HepG2 (cell line): ENCODE results near the gene COPS8. TPM values are rescaled to one million over a fixed set of nuclear protein-coding genes. Genes with fewer than 3 reads are reported as not detected.

Experiments used
- ATAC-seq: fragments of 200-7000 bp; cut with Tn5 transposase; 3 replicates; pipeline ENCODE4 v1.9.1; 2020; ENCODE audit warnings: mild to moderate bottlenecking, moderate library complexity
- BruUV-seq: library from RNA; stranded (reverse); fragments of 400-500 nt; replicated peaks from 2 replicates; lab custom pipeline; 2021; lab: Mats Ljungman, UMichigan
- CTCF ChIA-PET: fragments of 300-600 bp; formaldehyde crosslinking; extraction: SDS; loops from one replicate; lab custom pipeline; 2021; ENCODE audit warnings: low total read pairs, inconsistent platforms, low intra/inter-chr PET ratio; lab: Yijun Ruan, JAX
- POLR2A ChIA-PET: fragments of 350-600 bp; sonication (Branson Sonifier 250); formaldehyde crosslinking; loops from one replicate; lab custom pipeline; 2020; ENCODE audit warnings: antibody characterized with exemption, inconsistent platforms; lab: Yijun Ruan, JAX
- DNase-seq: peaks from one replicate; pipeline ENCODE4 v3.0.0-alpha.2; 2015; ENCODE audit warnings: low spot score
- FAIRE-seq: peaks from 3 replicates; lab custom pipeline; 2011; peaks lifted over from hg19 to GRCh38; lab: Jason Lieb, UNC
- H2AFZ ChIP-seq: one replicate; pipeline ENCODE4 v1.6.1; 2011; ENCODE audit warnings: low read length, inconsistent platforms
- H3K27ac ChIP-seq: fragments of 300-600 bp; 3 replicates; pipeline ENCODE4 v1.8.0; 2011; ENCODE audit warnings: mixed run types, mild to moderate bottlenecking, mixed read lengths, low read length, inconsistent platforms; ENCODE audit not compliant: insufficient read depth; ENCODE audit errors: extremely low read length
- H3K27me3 ChIP-seq, 2 experiments: fragments of 200-600 bp in 1 of 2; 2 replicates in 1 of 2; 3 replicates in 1 of 2; pipeline versions ENCODE4 v1.6.0 to v1.8.0; 2011; ENCODE audit warnings: low read length in 2 of 2, mild to moderate bottlenecking in 2 of 2, moderate library complexity in 2 of 2, inconsistent platforms in 1 of 2; ENCODE audit not compliant: insufficient read depth in 2 of 2, control insufficient read depth in 1 of 2
- H3K36me3 ChIP-seq, 2 experiments: fragments of 200-600 bp in 1 of 2; replicated peaks in 1 of 2; 2 replicates in 1 of 2; 3 replicates in 1 of 2; pipeline versions ENCODE4 v1.5.1 to v1.8.0; 2011; ENCODE audit warnings: low read length in 2 of 2, inconsistent platforms in 1 of 2; ENCODE audit not compliant: insufficient read depth in 2 of 2, control insufficient read depth in 1 of 2
- H3K4me1 ChIP-seq: 2 replicates; pipeline ENCODE4 v1.5.1; 2012; ENCODE audit warnings: low read length, inconsistent platforms; ENCODE audit not compliant: insufficient read depth
- H3K4me2 ChIP-seq: 2 replicates; pipeline ENCODE4 v1.6.0; 2011; ENCODE audit warnings: low read depth, low read length, inconsistent platforms
- H3K4me3 ChIP-seq, 3 experiments: fragments of 200-600 bp in 1 of 3; sonication (generic), shearing (Covaris generic) in 1 of 3; replicated peaks in 1 of 3; 2 replicates each; pipeline ENCODE4 v1.5.1; 2011 to 2016; ENCODE audit warnings: low read length in 3 of 3, inconsistent platforms in 2 of 3, low read depth in 2 of 3, mild to moderate bottlenecking in 2 of 3, control low read depth in 1 of 3, mixed read lengths in 1 of 3; ENCODE audit not compliant: insufficient read depth in 1 of 3
- H3K79me2 ChIP-seq: one replicate; pipeline ENCODE4 v1.6.1; 2011; ENCODE audit warnings: low read length, inconsistent platforms; ENCODE audit not compliant: insufficient read depth
- H3K9ac ChIP-seq: 2 replicates; pipeline ENCODE4 v1.6.0; 2011; ENCODE audit warnings: mild to moderate bottlenecking, low read depth, low read length, inconsistent platforms; ENCODE audit not compliant: insufficient read depth
- H3K9me3 ChIP-seq: 2 replicates; pipeline ENCODE4 v1.5.1; 2012; ENCODE audit warnings: mild to moderate bottlenecking, low read length
- H4K20me1 ChIP-seq: 2 replicates; pipeline ENCODE4 v1.6.0; 2011; ENCODE audit warnings: inconsistent platforms, mild to moderate bottlenecking, low read length, moderate library complexity; ENCODE audit not compliant: insufficient read depth
- ATF7-NPFF ChIP-seq: sonication (generic); formaldehyde crosslinking; IDR thresholded peaks from 2 replicates; pipeline ENCODE4 v1.8.1; 2023; ENCODE audit warnings: mild to moderate bottlenecking, low read depth, missing genetic modification reagents, moderate library complexity
- BORCS8-MEF2B ChIP-seq: sonication (generic); formaldehyde crosslinking; IDR thresholded peaks from 2 replicates; pipeline ENCODE4 v1.8.0; 2022; ENCODE audit warnings: mild to moderate bottlenecking, missing genetic modification reagents
- DNMT3B ChIP-seq: conservative IDR thresholded peaks from 2 replicates; pipeline ENCODE4 v1.6.1; 2016; ENCODE audit warnings: missing biosample characterization, control low read depth
- E2F2 ChIP-seq: sonication (generic); formaldehyde crosslinking; IDR thresholded peaks from 2 replicates; pipeline ENCODE4 v1.4.0; 2020; ENCODE audit warnings: missing genetic modification reagents, borderline replicate concordance
- ERF ChIP-seq: IDR thresholded peaks from 2 replicates; pipeline ENCODE4 v1.6.1; 2018; ENCODE audit warnings: missing biosample characterization, missing genetic modification reagents
- KLF13 ChIP-seq: sonication (generic); formaldehyde crosslinking; IDR thresholded peaks from 2 replicates; pipeline ENCODE4 v1.4.0; 2020; ENCODE audit warnings: mild to moderate bottlenecking, missing genetic modification reagents
- NCOA2 ChIP-seq: sonication (generic); formaldehyde crosslinking; IDR thresholded peaks from 2 replicates; pipeline ENCODE4 v1.8.0; 2022; ENCODE audit warnings: inconsistent platforms
- NFE2L2 ChIP-seq: fragments of 150-350 bp; IDR thresholded peaks from 2 replicates; pipeline ENCODE4 v1.6.1; 2014; ENCODE audit warnings: low read length
- WGBS: methylation state at CpG from one replicate; pipeline ENCODE4 v1.1.6; 2017; ENCODE audit warnings: low lambda C conversion rate; 5-methylcytosine and 5-hydroxymethylcytosine counted together
- in situ Hi-C: cut with HindIII; loops from 2 replicates; pipeline ENCODE4 v1.10.0; 2017; ENCODE audit warnings: low pct_unique_long_range_greater_than_20kb; ENCODE audit not compliant: extremely low pct_ligation_motif_present
- intact Hi-C: fragments of 100-400 bp; cut with micrococcal nuclease; formaldehyde crosslinking; loops from one replicate; pipeline ENCODE4 v1.10.0; 2022; ENCODE audit not compliant: unreplicated experiment
- polyA plus RNA-seq, 8 experiments: library from polyadenylated mRNA; depleted of rRNA in 3 of 8; stranded (reverse) in 7 of 8; unstranded in 1 of 8; fragments of >200 nt; fragmentation: Illumina TruSeq in 4 of 8; extraction: Trizol in 4 of 8; gene quantifications; 2 replicates each; pipeline versions ENCODE4 v1.2.1 to v1.2.3, GENCODE V29; 2011 to 2016; ENCODE audit warnings: low read depth in 4 of 8, missing spikeins in 1 of 8, mixed read lengths in 1 of 8; ENCODE audit not compliant: insufficient read depth in 1 of 8
- total RNA-seq, 5 experiments: library from RNA; depleted of rRNA; stranded (reverse); fragments of >200 nt; fragmentation: Illumina TruSeq; extraction: Trizol; gene quantifications; 2 replicates each; pipeline ENCODE4 v1.2.3, GENCODE V29; 2016; ENCODE audit warnings: low read depth in 1 of 5
- TF ChIP-seq, protein P1 (sequence below): IDR thresholded peaks from 2 replicates; pipeline ENCODE4 v1.6.1; 2016; ENCODE audit warnings: mild to moderate bottlenecking, missing biosample characterization, missing genetic modification reagents

Gene COPS8
- total and polyA plus RNA-seq, 2 of the 13 experiments (the other 11 are each of a cell fraction or from before 2014, with no cell fraction given) = 86.3 to 96.6 TPM

- intact Hi-C loops = loop anchor here (5.0 kb wide), 1 partner anchor 1867 kb away; no protein-coding TSS in a partner anchor
- in situ Hi-C loops = no loop called here
- Histone ChIP-seq H3K4me1 (no peaks in the 10 kb centered on the region), H3K4me3 (no peak overlapping the region), H3K36me3 (no peaks in the 10 kb centered on the region), H3K9ac (no peak overlapping the region), H3K4me2 (no peak overlapping the region), H4K20me1 (no peaks in the 10 kb centered on the region), H3K79me2 (no peaks in the 10 kb centered on the region), H3K27me3 (no peaks in the 10 kb centered on the region), H3K27ac (no peak overlapping the region), H3K9me3 (no peaks in the 10 kb centered on the region), H2AFZ (no peak overlapping the region)
- no peak for FAIRE-seq
- CTCF ChIA-PET = no interaction called here
- TF ChIP-seq NFE2L2 = no peak
- TF ChIP-seq ERF (CRISPR knock-in tag) = no peak
- TF ChIP-seq BORCS8-MEF2B (CRISPR knock-in tag) = no peak
- TF ChIP-seq DNMT3B (CRISPR knock-in tag) = no peak
- no peak for TF ChIP-seq E2F2 (CRISPR knock-in tag)
- DNase-seq = no peak
- ATAC-seq = no peak
- POLR2A ChIA-PET = no interaction called here
- WGBS = 80% methylated on average over 4 of the region's 4 CpGs
- BruUV-seq = no TSS peak
Measured at GRCh38 chr2:237109421-237109934, 23.8 kb downstream of the COPS8 start.

- H3K27me3 ChIP-seq = no peaks in the 10 kb centered on the region
- no peak overlapping the region for H3K4me2 ChIP-seq
- H2AFZ ChIP-seq = no peak overlapping the region
- no peak overlapping the region for H3K4me3 ChIP-seq
- intact Hi-C loops (no loop called here), in situ Hi-C loops (no loop called here)
- no peaks in the 10 kb centered on the region for H4K20me1 ChIP-seq
- no peaks in the 10 kb centered on the region for H3K36me3 ChIP-seq
- DNase-seq (no peak), ATAC-seq (no peak), FAIRE-seq (peak; percentile 60)
- H3K9ac ChIP-seq = no peak overlapping the region
- H3K9me3 ChIP-seq = no peaks in the 10 kb centered on the region
- no TSS peak for BruUV-seq
- no peaks in the 10 kb centered on the region for H3K4me1 ChIP-seq
- ChIA-PET CTCF (no interaction called here), POLR2A (no interaction called here)
- TF ChIP-seq NCOA2 (no peak), ATF7-NPFF (CRISPR knock-in tag) (no peak), KLF13 (CRISPR knock-in tag) (no peak)
- TF ChIP-seq, protein P1, sequence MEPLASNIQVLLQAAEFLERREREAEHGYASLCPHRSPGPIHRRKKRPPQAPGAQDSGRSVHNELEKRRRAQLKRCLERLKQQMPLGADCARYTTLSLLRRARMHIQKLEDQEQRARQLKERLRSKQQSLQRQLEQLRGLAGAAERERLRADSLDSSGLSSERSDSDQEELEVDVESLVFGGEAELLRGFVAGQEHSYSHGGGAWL (CRISPR knock-in tag) = no peak
- 96% methylated on average over 4 of the region's 4 CpGs for WGBS
- H3K27ac ChIP-seq = no peak overlapping the region
- H3K79me2 ChIP-seq = no peaks in the 10 kb centered on the region
Measured at GRCh38 chr2:237113026-237113795, 27.5 kb downstream of the COPS8 start.
